Activated effector memory CD4-positive, alpha-beta T cell treated with Interleukin-2 at 50 U/mL for 16 hours (primary cell): Measurements from ENCODE around the gene MRPL4.

Source experiments
- DNase-seq: peaks from one replicate; pipeline ENCODE4 v3.0.0-alpha.2; 2020

The MRPL4 gene

GRCh38 chr19:10290357-10290875, 38.4 kb downstream of the MRPL4 start:
- DNase-seq, result no peak

- no peak for DNase-seq
Observed at GRCh38 chr19:10290876-10291553, 39.0 kb downstream of the MRPL4 start.

- no peak for DNase-seq
Observed at GRCh38 chr19:10291554-10292205, 39.7 kb downstream of the MRPL4 start.

- no peak for DNase-seq
Observed at GRCh38 chr19:10292206-10292788, 40.3 kb downstream of the MRPL4 start.

- DNase-seq, result no peak
Observed at GRCh38 chr19:10292789-10293636, 41.0 kb downstream of the MRPL4 start.

GRCh38 chr19:10293637-10294367, 41.8 kb downstream of the MRPL4 start:
- DNase-seq, result no peak

GRCh38 chr19:10294368-10294697, 42.3 kb downstream of the MRPL4 start:
- DNase-seq, result no peak

GRCh38 chr19:10295305-10295846, 43.4 kb downstream of the MRPL4 start:
- peak; percentile 61 for DNase-seq

GRCh38 chr19:10295847-10296591, 44.0 kb downstream of the MRPL4 start:
- no peak for DNase-seq

- DNase-seq, result no peak
Observed at GRCh38 chr19:10299545-10300458, 47.8 kb downstream of the MRPL4 start.

- DNase-seq, result no peak
Observed at GRCh38 chr19:10305139-10305806, 53.3 kb downstream of the MRPL4 start.

- no peak for DNase-seq
Observed at GRCh38 chr19:10306327-10306726, 54.3 kb downstream of the MRPL4 start.

GRCh38 chr19:10309423-10309822, 57.4 kb downstream of the MRPL4 start, which contains the start of gene ZGLP1:
Gene ZGLP1 (minus strand): TSS chr19:10309815.
- no peak for DNase-seq
